ENCODE results near the gene CACNA2D4. TPM values are rescaled to one million over a fixed set of nuclear protein-coding genes. Genes with fewer than 3 reads are reported as not detected.

The CACNA2D4 gene
- total RNA-seq, 1 experiment from 2014 or later: 1.7 TPM

- BruUV-seq (replicated peaks): no TSS peak
- intact Hi-C loops (cut with micrococcal nuclease): no loop called here
- CTCF ChIA-PET: no interaction called here
- POLR2A ChIA-PET: no interaction called here
- H3K27ac ChIP-seq (ENCODE audit: low read depth, low read length): no peak overlapping the region
- no peak overlapping the region for H3K9ac ChIP-seq (ENCODE audit: low read length)
- H4K20me1 ChIP-seq (ENCODE audit: insufficient read depth): no peaks in the 10 kb centered on the region
- no peaks in the 10 kb centered on the region for H3K36me3 ChIP-seq (ENCODE audit: control insufficient read depth in 1 of 2, insufficient read depth in 2 of 2, low read length in 2 of 2)
- TF ChIP-seq YY1 (IDR thresholded peaks at IDR 0.05; ENCODE audit: extremely low read depth, insufficient replicate concordance, low read depth, low read length): no peak
- TF ChIP-seq POLR2A (IDR thresholded peaks at IDR 0.05; ENCODE audit: borderline replicate concordance, extremely low read depth, insufficient read depth, insufficient read length): no peak
- no peak for TF ChIP-seq FOSL1 (IDR thresholded peaks at IDR 0.05; ENCODE audit: low read depth)
- H3K4me2 ChIP-seq (ENCODE audit: low read length): no peak overlapping the region
- H3K79me2 ChIP-seq (ENCODE audit: insufficient read depth, low read length): no peaks in the 10 kb centered on the region
- ATAC-seq: no peak
- no peak overlapping the region for H2AFZ ChIP-seq (ENCODE audit: low read depth, low read length, poor library complexity, severe bottlenecking)
- no peaks in the 10 kb centered on the region for H3K4me1 ChIP-seq (ENCODE audit: control insufficient read depth in 1 of 2, insufficient read depth in 2 of 2, low read length in 2 of 2)
- H3K9me2 ChIP-seq (ENCODE audit: insufficient read depth): no peaks in the 10 kb centered on the region
- H3K27me3 ChIP-seq (ENCODE audit: insufficient read depth, low read length): no peaks in the 10 kb centered on the region
- H3K9me3 ChIP-seq (ENCODE audit: control insufficient read depth in 1 of 2, insufficient read depth in 1 of 2, low read depth in 1 of 2, low read length in 2 of 2): no peaks in the 10 kb centered on the region
- RAD21 ChIA-PET (ENCODE audit: low non-redundant PET in 1 of 2, low total read pairs in 2 of 2, uncharacterized antibody in 2 of 2, unreplicated experiment in 2 of 2): no interaction called here
- no peak for DNase-seq (ENCODE audit: low read depth, low spot score)
- no peak overlapping the region for H3K4me3 ChIP-seq (replicated peaks in 1 of 2; ENCODE audit: low read depth in 1 of 2, low read length in 2 of 2)
These were observed 11.7 kb upstream of the CACNA2D4 start for GRCh38 chr12:1929985-1930802.

GRCh38 chr12:1929241-1929984 is 11.0 kb upstream of the CACNA2D4 start:
- no peaks in the 10 kb centered on the region for H3K4me1 ChIP-seq (ENCODE audit: control insufficient read depth in 1 of 2, insufficient read depth in 2 of 2, low read length in 2 of 2)
- RAD21 ChIA-PET (ENCODE audit: low non-redundant PET in 1 of 2, low total read pairs in 2 of 2, uncharacterized antibody in 2 of 2, unreplicated experiment in 2 of 2): no interaction called here
- POLR2A ChIA-PET: no interaction called here
- BruUV-seq (replicated peaks): no TSS peak
- H3K27ac ChIP-seq (ENCODE audit: low read depth, low read length): no peak overlapping the region
- H3K4me2 ChIP-seq (ENCODE audit: low read length): no peak overlapping the region
- CTCF ChIA-PET: no interaction called here
- no peak overlapping the region for H3K9ac ChIP-seq (ENCODE audit: low read length)
- DNase-seq (ENCODE audit: low read depth, low spot score) (no peak), ATAC-seq (no peak)
- no peaks in the 10 kb centered on the region for H3K79me2 ChIP-seq (ENCODE audit: insufficient read depth, low read length)
- H3K9me2 ChIP-seq (ENCODE audit: insufficient read depth): no peaks in the 10 kb centered on the region
- intact Hi-C loops (cut with micrococcal nuclease): no loop called here
- no peak overlapping the region for H3K4me3 ChIP-seq (replicated peaks in 1 of 2; ENCODE audit: low read depth in 1 of 2, low read length in 2 of 2)
- H4K20me1 ChIP-seq (ENCODE audit: insufficient read depth): no peaks in the 10 kb centered on the region
- H3K27me3 ChIP-seq (ENCODE audit: insufficient read depth, low read length): no peaks in the 10 kb centered on the region
- no peaks in the 10 kb centered on the region for H3K36me3 ChIP-seq (ENCODE audit: control insufficient read depth in 1 of 2, insufficient read depth in 2 of 2, low read length in 2 of 2)
- TF ChIP-seq ZNF274 (IDR thresholded peaks at IDR 0.05; ENCODE audit: low read depth, low read length) (no peak), REST (IDR thresholded peaks at IDR 0.05; ENCODE audit: low read depth) (no peak)
- H2AFZ ChIP-seq (ENCODE audit: low read depth, low read length, poor library complexity, severe bottlenecking): no peak overlapping the region
- no peaks in the 10 kb centered on the region for H3K9me3 ChIP-seq (ENCODE audit: control insufficient read depth in 1 of 2, insufficient read depth in 1 of 2, low read depth in 1 of 2, low read length in 2 of 2)
